CD4-positive, CD25-positive, alpha-beta regulatory T cell (primary cell): Measurements from ENCODE around the gene RABGGTB. TPM values are rescaled to one million over a fixed set of nuclear protein-coding genes. Genes with fewer than 3 reads are reported as not detected.
"Not testable (repeated sequence)": the region's sequence is repeated elsewhere in the genome, so short reads cannot be mapped to it uniquely, and the experiment has no call there.

Source experiments
- ATAC-seq, 2 donors: fragments of 150-1000 bp; cut with Tn5 transposase; one replicate each; pipeline ENCODE4 v1.10.0; 2021; ENCODE audit warnings: low read depth in 2 of 2, moderate number of reproducible peaks in 2 of 2, moderate library complexity in 1 of 2
- DNase-seq, 3 donors: peaks; one replicate each; pipeline versions ENCODE4 v3.0.0 to v3.0.0-alpha.2; 2012 to 2022; ENCODE audit warnings: mixed read lengths in 1 of 3
- H3K27ac ChIP-seq: one replicate; pipeline ENCODE4 v1.7.0; 2013; ENCODE audit warnings: mild to moderate bottlenecking, low read length; ENCODE audit not compliant: insufficient read depth, poor library complexity, severe bottlenecking
- H3K27me3 ChIP-seq: one replicate; pipeline ENCODE4 v1.7.0; 2013; ENCODE audit warnings: low read length; ENCODE audit not compliant: control insufficient read depth, insufficient read depth
- H3K36me3 ChIP-seq: one replicate; pipeline ENCODE4 v1.7.0; 2013; ENCODE audit warnings: mild to moderate bottlenecking, low read length, moderate library complexity; ENCODE audit not compliant: control insufficient read depth, insufficient read depth
- H3K4me1 ChIP-seq: 2 replicates; pipeline ENCODE4 v1.7.0; 2013; ENCODE audit warnings: mild to moderate bottlenecking, low read length; ENCODE audit not compliant: insufficient read depth, control insufficient read depth, poor library complexity, severe bottlenecking
- H3K4me3 ChIP-seq: one replicate; pipeline ENCODE4 v1.7.0; 2013; ENCODE audit warnings: low read depth, mild to moderate bottlenecking, low read length, moderate library complexity
- H3K9me3 ChIP-seq, 2 experiments: 1 replicate in 1 of 2; 2 replicates in 1 of 2; pipeline ENCODE4 v1.7.0; 2013; ENCODE audit warnings: low read length in 2 of 2, mild to moderate bottlenecking in 1 of 2, moderate library complexity in 1 of 2; ENCODE audit not compliant: control insufficient read depth in 2 of 2
- H3K27ac Mint-ChIP-seq, 3 donors: one replicate each; pipeline ENCODE4 v1.8.0; 2020 to 2022; ENCODE audit warnings: mild to moderate bottlenecking in 3 of 3, mixed read lengths in 3 of 3, moderate library complexity in 2 of 3
- H3K27me3 Mint-ChIP-seq: one replicate; pipeline ENCODE4 v1.8.0; 2022; ENCODE audit warnings: mild to moderate bottlenecking, mixed read lengths
- H3K36me3 Mint-ChIP-seq: one replicate; pipeline ENCODE4 v1.8.0; 2020; ENCODE audit warnings: mixed read lengths
- H3K4me1 Mint-ChIP-seq, 4 donors: one replicate each; pipeline ENCODE4 v1.8.0; 2020 to 2022; ENCODE audit warnings: mixed read lengths in 4 of 4, mild to moderate bottlenecking in 1 of 4
- H3K4me3 Mint-ChIP-seq, 4 donors: one replicate each; pipeline ENCODE4 v1.8.0; 2020 to 2022; ENCODE audit warnings: mild to moderate bottlenecking in 4 of 4, mixed read lengths in 4 of 4, moderate library complexity in 3 of 4
- H3K9me3 Mint-ChIP-seq, 7 donors: one replicate each; pipeline ENCODE4 v1.8.0; 2020 to 2022; ENCODE audit warnings: mixed read lengths in 7 of 7, mild to moderate bottlenecking in 3 of 7, moderate library complexity in 2 of 7
- polyA plus RNA-seq, 4 donors: library from polyadenylated mRNA; unstranded; fragments of 300-500 nt; fragmentation: Illumina TruSeq; gene quantifications; one replicate each; pipeline ENCODE4 v1.2.3, GENCODE V29; 2021
- total RNA-seq: library from RNA; stranded (reverse); gene quantifications from one replicate; pipeline ENCODE4 v1.2.3, GENCODE V29; 2022

RABGGTB gene
- total RNA-seq (116 TPM), polyA plus RNA-seq (10 to 100 TPM in 2 of 4 donors, 1 to 10 TPM in 2; 7.3 to 14.0 (median 10.1) TPM)

GRCh38 chr1:75785983-75786853 is at the start of gene RABGGTB:
TSS of gene RABGGTB (plus strand) at chr1:75786256. CDS start at chr1:75786272, 16 bp downstream.
- Histone ChIP-seq H3K36me3 (peaks cover 25% of the 10 kb centered on the region), H3K9me3 (no peaks in the 10 kb centered on the region), H3K4me3 (peak within 1 kb of the TSS; percentile 97), H3K4me1 (peaks cover 51% of the 10 kb centered on the region), H3K27ac (peak within 1 kb of the TSS; percentile 84), H3K27me3 (no peaks in the 10 kb centered on the region)
- H3K4me1 Mint-ChIP-seq = peaks cover 17 to 62% (median 39%) of the 10 kb centered on the region in 4 donors
- peaks cover 0 to 3% (median 0%) of the 10 kb centered on the region in 7 donors for H3K9me3 Mint-ChIP-seq
- H3K27ac Mint-ChIP-seq = peak within 1 kb of the TSS; percentile 97 to 98 (median 97)
- DNase-seq (peak; percentile 87 to 98 (median 94)), ATAC-seq (peak; percentile 98)
- peaks cover 24% of the 10 kb centered on the region for H3K36me3 Mint-ChIP-seq
- H3K27me3 Mint-ChIP-seq = peaks cover 4% of the 10 kb centered on the region
- peak within 1 kb of the TSS; percentile 93 to 99 (median 97) for H3K4me3 Mint-ChIP-seq

GRCh38 chr1:75742047-75742625 is 43.9 kb upstream of the RABGGTB start:
- no peak overlapping the region for H3K4me3 ChIP-seq
- ATAC-seq = no peak
- Mint-ChIP-seq H3K36me3 (peaks cover 34% of the 10 kb centered on the region), H3K4me3 (no peak overlapping the region), H3K4me1 (peaks cover 2 to 13% (median 7%) of the 10 kb centered on the region in 4 donors), H3K9me3 (no peaks in the 10 kb centered on the region), H3K27ac (no peak overlapping the region), H3K27me3 (no peaks in the 10 kb centered on the region)
- H3K36me3 ChIP-seq = peaks cover 47% of the 10 kb centered on the region
- H3K9me3 ChIP-seq = no peaks in the 10 kb centered on the region
- no peak for DNase-seq
- H3K4me1 ChIP-seq = no peaks in the 10 kb centered on the region
- H3K27ac ChIP-seq = no peak overlapping the region
- no peaks in the 10 kb centered on the region for H3K27me3 ChIP-seq

DNA sequence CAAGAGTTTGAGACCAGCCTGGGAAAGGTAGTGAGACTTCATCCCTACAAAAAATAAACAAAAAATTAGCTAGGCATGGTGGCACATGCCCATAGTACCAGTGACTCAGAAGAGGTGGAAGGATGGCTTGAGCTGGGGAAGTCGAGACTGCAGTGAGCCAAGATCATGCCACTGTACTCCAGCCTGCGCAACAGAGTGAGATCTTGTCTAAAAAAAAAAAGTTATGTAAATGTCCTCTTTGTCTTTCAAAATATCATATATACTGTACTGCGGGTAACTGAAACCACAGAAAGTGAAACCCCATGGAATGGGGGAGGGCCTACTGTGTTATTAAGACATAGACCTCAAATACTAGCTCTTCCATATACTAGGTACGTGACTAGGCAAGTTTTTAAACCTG is 40.8 kb upstream of the RABGGTB start:
- ATAC-seq = no peak
- DNase-seq = peak in 1 of 3 donors; percentile 41
- peaks cover 31% of the 10 kb centered on the region for H3K36me3 ChIP-seq
- H3K9me3 Mint-ChIP-seq = no peaks in the 10 kb centered on the region
- no peaks in the 10 kb centered on the region for H3K27me3 Mint-ChIP-seq
- no peaks in the 10 kb centered on the region for H3K9me3 ChIP-seq
- no peaks in the 10 kb centered on the region for H3K27me3 ChIP-seq
- no peak overlapping the region for H3K4me3 Mint-ChIP-seq
- H3K4me3 ChIP-seq = no peak overlapping the region
- H3K27ac ChIP-seq = no peak overlapping the region
- H3K36me3 Mint-ChIP-seq = peaks cover 31% of the 10 kb centered on the region
- no peaks in the 10 kb centered on the region for H3K4me1 ChIP-seq
- H3K27ac Mint-ChIP-seq = peak overlapping the region in 1 of 3 donors; percentile 67
- peaks cover 2 to 13% (median 7%) of the 10 kb centered on the region in 4 donors for H3K4me1 Mint-ChIP-seq

DNA sequence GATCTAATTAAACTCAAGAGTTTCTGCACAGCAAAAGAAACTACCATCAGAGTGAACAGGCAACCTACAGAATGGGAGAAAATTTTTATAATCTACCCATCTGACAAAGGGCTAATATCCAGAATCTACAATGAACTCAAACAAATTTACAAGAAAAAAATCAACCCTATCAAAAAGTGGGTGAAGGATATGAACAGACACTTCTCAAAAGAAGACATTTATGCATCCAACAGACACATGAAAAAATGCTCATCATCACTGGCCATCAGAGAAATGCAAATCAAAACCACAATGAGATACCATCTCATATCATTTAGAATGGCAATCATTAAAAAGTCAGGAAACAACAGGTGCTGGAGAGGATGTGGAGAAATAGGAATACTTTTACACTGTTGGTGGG is 28.8 kb upstream of the RABGGTB start:
- not testable (repeated sequence) for H3K4me1 Mint-ChIP-seq, H3K9me3 ChIP-seq, H3K4me3 ChIP-seq, ATAC-seq, DNase-seq, H3K27me3 Mint-ChIP-seq, H3K27ac ChIP-seq, H3K9me3 Mint-ChIP-seq, H3K27ac Mint-ChIP-seq, H3K27me3 ChIP-seq, H3K4me1 ChIP-seq, H3K4me3 Mint-ChIP-seq
- peaks cover 50% of the 10 kb centered on the region for H3K36me3 Mint-ChIP-seq
- H3K36me3 ChIP-seq = peaks cover 25% of the 10 kb centered on the region

- not testable (repeated sequence) for ATAC-seq, H3K27ac Mint-ChIP-seq, H3K4me3 Mint-ChIP-seq, H3K4me1 Mint-ChIP-seq, DNase-seq, H3K9me3 ChIP-seq, H3K27ac ChIP-seq, H3K27me3 Mint-ChIP-seq, H3K4me3 ChIP-seq, H3K27me3 ChIP-seq, H3K9me3 Mint-ChIP-seq, H3K4me1 ChIP-seq
- peaks cover 22% of the 10 kb centered on the region for H3K36me3 ChIP-seq
- H3K36me3 Mint-ChIP-seq = peaks cover 38% of the 10 kb centered on the region
These were observed 27.5 kb upstream of the RABGGTB start for GRCh38 chr1:75758543-75758942.

GRCh38 chr1:75764057-75764655 is 21.9 kb upstream of the RABGGTB start:
- DNase-seq = peak in 1 of 3 donors; percentile 4
- Histone ChIP-seq H3K27me3 (no peaks in the 10 kb centered on the region), H3K4me3 (no peak overlapping the region), H3K27ac (no peak overlapping the region), H3K36me3 (peaks cover 13% of the 10 kb centered on the region), H3K9me3 (no peaks in the 10 kb centered on the region), H3K4me1 (no peaks in the 10 kb centered on the region)
- no peaks in the 10 kb centered on the region for H3K27me3 Mint-ChIP-seq
- no peak overlapping the region for H3K27ac Mint-ChIP-seq
- H3K36me3 Mint-ChIP-seq = peaks cover 13% of the 10 kb centered on the region
- ATAC-seq = no peak
- H3K9me3 Mint-ChIP-seq = no peaks in the 10 kb centered on the region
- H3K4me1 Mint-ChIP-seq = no peaks in the 10 kb centered on the region
- H3K4me3 Mint-ChIP-seq = no peak overlapping the region

- H3K27ac ChIP-seq = no peak overlapping the region
- Mint-ChIP-seq H3K27me3 (no peaks in the 10 kb centered on the region), H3K36me3 (peaks cover 8% of the 10 kb centered on the region), H3K4me1 (no peaks in the 10 kb centered on the region), H3K27ac (no peak overlapping the region), H3K4me3 (no peak overlapping the region), H3K9me3 (peaks cover 0 to 1% (median 0%) of the 10 kb centered on the region in 7 donors)
- H3K9me3 ChIP-seq = no peaks in the 10 kb centered on the region
- H3K4me1 ChIP-seq = no peaks in the 10 kb centered on the region
- no peak overlapping the region for H3K4me3 ChIP-seq
- H3K27me3 ChIP-seq = no peaks in the 10 kb centered on the region
- peaks cover 13% of the 10 kb centered on the region for H3K36me3 ChIP-seq
- ATAC-seq = no peak
- no peak for DNase-seq
These were observed 20.2 kb upstream of the RABGGTB start for GRCh38 chr1:75765697-75766355.
